DND-41 (cell line): ENCODE data around the gene HOXA4.

Experiments
- ATAC-seq: fragments of 200-7000 bp; cut with Tn5 transposase; 3 replicates; pipeline ENCODE4 v1.9.1; 2021; ENCODE audit warnings: low read depth; ENCODE audit not compliant: insufficient read depth
- DNase-seq: peaks from one replicate; pipeline ENCODE4 v3.0.0-alpha.2; 2020
- H2AFZ ChIP-seq: 2 replicates; pipeline ENCODE4 v1.6.0; 2012; ENCODE audit warnings: low read depth, low read length
- H3K27ac ChIP-seq: 2 replicates; pipeline ENCODE4 v1.5.1; 2012; ENCODE audit warnings: low read length, inconsistent platforms
- H3K27me3 ChIP-seq: fragments of 200-600 bp; sonication (generic); 2 replicates; pipeline ENCODE4 v1.6.0; 2012; ENCODE audit warnings: low read length, mild to moderate bottlenecking, inconsistent platforms; ENCODE audit not compliant: insufficient read depth, poor library complexity
- H3K36me3 ChIP-seq: 2 replicates; pipeline ENCODE4 v1.5.1; 2012; ENCODE audit warnings: low read length, inconsistent platforms; ENCODE audit not compliant: insufficient read depth
- H3K4me1 ChIP-seq: 2 replicates; pipeline ENCODE4 v1.5.1; 2012; ENCODE audit warnings: mild to moderate bottlenecking, low read length; ENCODE audit not compliant: insufficient read depth
- H3K4me2 ChIP-seq: 2 replicates; pipeline ENCODE4 v1.6.0; 2012; ENCODE audit warnings: mild to moderate bottlenecking, moderate library complexity, low read length, inconsistent platforms; ENCODE audit not compliant: insufficient read depth
- H3K4me3 ChIP-seq, 2 experiments: fragments of 200-600 bp in 1 of 2; shearing (Covaris generic) in 1 of 2; 2 replicates each; pipeline ENCODE4 v1.5.1; 2012 to 2016; ENCODE audit warnings: inconsistent platforms in 2 of 2, low read length in 2 of 2, mild to moderate bottlenecking in 2 of 2, low read depth in 1 of 2, moderate library complexity in 1 of 2
- H3K79me2 ChIP-seq: 2 replicates; pipeline ENCODE4 v1.6.0; 2012; ENCODE audit warnings: low read length, inconsistent platforms; ENCODE audit not compliant: insufficient read depth
- H3K9ac ChIP-seq: 2 replicates; pipeline ENCODE4 v1.6.0; 2012; ENCODE audit warnings: low read depth, mild to moderate bottlenecking, inconsistent platforms, low read length, moderate library complexity
- H3K9me3 ChIP-seq: 2 replicates; pipeline ENCODE4 v1.5.1; 2012; ENCODE audit warnings: low read length, moderate library complexity, mild to moderate bottlenecking, inconsistent platforms; ENCODE audit not compliant: insufficient read depth, severe bottlenecking
- H4K20me1 ChIP-seq: 2 replicates; pipeline ENCODE4 v1.6.0; 2012; ENCODE audit warnings: low read length; ENCODE audit not compliant: insufficient read depth
- CTCF ChIP-seq: IDR thresholded peaks from 2 replicates; pipeline ENCODE4 v1.5.1; 2012; ENCODE audit warnings: borderline replicate concordance, low read length, moderate library complexity, mild to moderate bottlenecking; ENCODE audit not compliant: poor library complexity, severe bottlenecking; ENCODE audit errors: extremely low read depth
- EZH2 ChIP-seq: IDR thresholded peaks from 3 replicates; pipeline ENCODE4 v1.6.1; 2012; ENCODE audit warnings: borderline replicate concordance, low read depth, mild to moderate bottlenecking, moderate library complexity, low read length, inconsistent platforms; ENCODE audit not compliant: severe bottlenecking

The HOXA4 gene

GRCh38 chr7:27113991-27114769 lies 16.4 kb downstream of the HOXA4 start:
- H3K4me3 ChIP-seq: no peak overlapping the region
- H3K9me3 ChIP-seq: no peaks in the 10 kb centered on the region
- H3K27ac ChIP-seq: no peak overlapping the region
- H3K79me2 ChIP-seq: no peaks in the 10 kb centered on the region
- no peak overlapping the region for H3K9ac ChIP-seq
- TF ChIP-seq EZH2: no peak
- no peak for TF ChIP-seq CTCF
- H3K4me1 ChIP-seq: no peaks in the 10 kb centered on the region
- no peaks in the 10 kb centered on the region for H4K20me1 ChIP-seq
- ATAC-seq: no peak
- H3K36me3 ChIP-seq: no peaks in the 10 kb centered on the region
- H2AFZ ChIP-seq: no peak overlapping the region
- DNase-seq: no peak
- H3K27me3 ChIP-seq: no peaks in the 10 kb centered on the region
- no peak overlapping the region for H3K4me2 ChIP-seq

DNA sequence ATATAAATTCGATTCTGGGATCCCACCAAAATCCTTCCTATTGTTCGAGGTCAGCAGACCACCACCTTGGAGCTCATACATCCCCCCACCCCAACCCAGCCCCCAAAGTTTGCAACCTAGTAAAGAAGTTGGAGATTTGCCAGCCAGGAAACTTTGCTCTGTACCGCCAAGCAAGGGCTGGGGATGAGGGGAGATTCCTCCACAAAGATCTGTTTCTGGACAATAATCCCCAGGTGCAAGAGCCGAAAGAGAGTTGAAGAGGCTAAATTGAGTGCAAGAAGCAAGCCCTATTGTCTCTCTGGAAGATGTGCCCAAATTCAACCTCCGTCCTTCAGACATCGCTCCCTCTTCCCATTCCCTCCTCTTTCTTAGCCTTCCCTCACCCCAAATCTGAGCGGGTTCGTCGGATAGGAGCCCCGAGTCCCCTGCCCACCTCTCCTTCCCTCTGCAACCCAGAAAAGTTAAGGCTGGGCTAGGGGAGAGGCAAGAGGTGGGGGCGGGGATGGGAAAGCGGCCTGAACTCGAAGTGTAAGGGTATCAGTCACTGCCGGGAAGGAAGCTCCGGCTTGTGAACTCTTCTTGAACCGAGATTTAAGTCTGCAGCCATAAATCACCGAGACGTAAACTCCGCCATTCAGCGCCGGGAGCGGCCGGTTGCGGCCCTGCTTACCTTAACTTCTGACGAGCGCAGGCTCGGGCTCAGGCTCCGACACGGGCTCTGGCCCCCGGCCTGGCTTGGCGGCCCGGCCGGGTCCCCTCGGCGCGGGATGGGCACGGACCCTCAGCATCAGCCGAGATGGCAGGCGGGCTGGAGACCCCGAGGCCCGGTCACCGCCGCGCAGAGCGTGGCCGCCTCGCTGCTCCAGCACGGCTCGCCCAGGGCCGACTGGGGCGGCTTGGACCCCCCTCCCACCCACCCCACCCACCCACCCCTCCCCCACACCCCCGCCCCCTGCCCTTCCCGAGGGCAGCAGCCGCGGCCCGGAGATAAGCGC lies 17.3 kb downstream of the HOXA4 start:
- H3K27ac ChIP-seq: no peak overlapping the region
- H3K4me3 ChIP-seq: no peak overlapping the region
- H3K4me2 ChIP-seq: no peak overlapping the region
- TF ChIP-seq CTCF (no peak), EZH2 (no peak)
- no peaks in the 10 kb centered on the region for H3K27me3 ChIP-seq
- DNase-seq (no peak), ATAC-seq (no peak)
- no peaks in the 10 kb centered on the region for H3K9me3 ChIP-seq
- no peaks in the 10 kb centered on the region for H3K79me2 ChIP-seq
- H2AFZ ChIP-seq: no peak overlapping the region
- no peaks in the 10 kb centered on the region for H3K4me1 ChIP-seq
- H3K36me3 ChIP-seq: no peaks in the 10 kb centered on the region
- no peaks in the 10 kb centered on the region for H4K20me1 ChIP-seq
- H3K9ac ChIP-seq: no peak overlapping the region

GRCh38 chr7:27112361-27112760 lies 18.2 kb downstream of the HOXA4 start:
- H3K9ac ChIP-seq: no peak overlapping the region
- no peak for ATAC-seq
- no peak for DNase-seq

More at GRCh38 chr7:27112361-27112760, 18.2 kb downstream of the HOXA4 start:
- Histone ChIP-seq H3K9me3 (no peaks in the 10 kb centered on the region), H3K79me2 (no peaks in the 10 kb centered on the region), H3K4me1 (no peaks in the 10 kb centered on the region), H3K36me3 (no peaks in the 10 kb centered on the region), H3K4me3 (no peak overlapping the region), H3K27me3 (no peaks in the 10 kb centered on the region), H3K27ac (no peak overlapping the region), H3K4me2 (no peak overlapping the region), H2AFZ (no peak overlapping the region), H4K20me1 (no peaks in the 10 kb centered on the region)
- TF ChIP-seq EZH2 (no peak), CTCF (no peak)
